ENCODE data around the gene TRPV2.
A peak's percentile ranks its signal among the peaks of the same experiment; 100 is the strongest.

Gene TRPV2

DNA sequence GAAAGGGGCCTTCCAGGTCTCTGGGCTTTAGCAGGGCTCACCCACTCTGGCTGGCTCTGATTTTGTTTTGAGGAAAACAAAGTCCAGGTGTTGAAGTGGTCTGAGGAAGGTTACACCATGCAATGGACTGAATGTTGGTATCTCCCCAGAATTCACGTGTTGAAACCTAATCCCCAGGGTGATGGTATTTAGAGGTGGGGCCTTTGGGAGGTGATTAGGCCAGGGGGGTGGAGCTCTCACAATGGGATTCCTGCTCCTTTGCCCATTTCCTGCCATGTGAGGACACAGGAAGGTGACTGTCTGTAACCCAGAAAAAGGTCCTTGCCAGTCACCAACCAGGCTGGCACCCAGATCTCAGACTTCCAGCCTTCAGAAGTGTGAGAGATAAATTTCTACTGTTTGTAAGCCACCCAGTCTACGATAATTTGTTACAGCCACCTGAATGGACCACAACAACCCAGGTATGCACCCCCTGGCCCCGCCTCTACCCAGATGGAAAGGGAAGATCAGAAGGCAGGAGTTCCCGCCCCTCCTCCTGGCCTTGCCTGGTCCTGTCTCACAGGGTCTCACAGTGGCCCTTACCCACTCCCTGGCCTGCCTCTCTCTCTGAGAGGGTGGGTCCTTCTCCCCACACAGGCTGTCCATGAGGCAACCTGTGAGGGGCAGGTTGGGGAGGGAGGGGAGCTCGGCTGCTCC is 44.6 kb downstream of the TRPV2 start:
- no peak for DNase-seq

- no peak for DNase-seq
Observed at GRCh38 chr17:16460796-16461605, 45.6 kb downstream of the TRPV2 start.

DNA sequence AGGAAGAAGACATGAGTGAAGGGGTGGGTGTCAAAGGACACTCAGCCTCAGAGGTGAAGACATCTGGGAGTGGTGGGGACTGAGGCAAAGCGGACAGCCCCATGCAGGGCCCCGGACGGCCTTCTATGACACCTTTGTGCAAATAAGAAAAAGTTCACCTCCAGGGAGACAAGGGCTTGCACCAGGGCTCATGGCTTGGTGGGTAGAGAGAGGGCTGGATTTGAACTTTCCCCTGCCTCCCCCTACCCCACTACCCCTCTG is 46.2 kb downstream of the TRPV2 start:
- DNase-seq: no peak

- DNase-seq: no peak
Observed at GRCh38 chr17:16462070-16462864, 46.9 kb downstream of the TRPV2 start.

DNA sequence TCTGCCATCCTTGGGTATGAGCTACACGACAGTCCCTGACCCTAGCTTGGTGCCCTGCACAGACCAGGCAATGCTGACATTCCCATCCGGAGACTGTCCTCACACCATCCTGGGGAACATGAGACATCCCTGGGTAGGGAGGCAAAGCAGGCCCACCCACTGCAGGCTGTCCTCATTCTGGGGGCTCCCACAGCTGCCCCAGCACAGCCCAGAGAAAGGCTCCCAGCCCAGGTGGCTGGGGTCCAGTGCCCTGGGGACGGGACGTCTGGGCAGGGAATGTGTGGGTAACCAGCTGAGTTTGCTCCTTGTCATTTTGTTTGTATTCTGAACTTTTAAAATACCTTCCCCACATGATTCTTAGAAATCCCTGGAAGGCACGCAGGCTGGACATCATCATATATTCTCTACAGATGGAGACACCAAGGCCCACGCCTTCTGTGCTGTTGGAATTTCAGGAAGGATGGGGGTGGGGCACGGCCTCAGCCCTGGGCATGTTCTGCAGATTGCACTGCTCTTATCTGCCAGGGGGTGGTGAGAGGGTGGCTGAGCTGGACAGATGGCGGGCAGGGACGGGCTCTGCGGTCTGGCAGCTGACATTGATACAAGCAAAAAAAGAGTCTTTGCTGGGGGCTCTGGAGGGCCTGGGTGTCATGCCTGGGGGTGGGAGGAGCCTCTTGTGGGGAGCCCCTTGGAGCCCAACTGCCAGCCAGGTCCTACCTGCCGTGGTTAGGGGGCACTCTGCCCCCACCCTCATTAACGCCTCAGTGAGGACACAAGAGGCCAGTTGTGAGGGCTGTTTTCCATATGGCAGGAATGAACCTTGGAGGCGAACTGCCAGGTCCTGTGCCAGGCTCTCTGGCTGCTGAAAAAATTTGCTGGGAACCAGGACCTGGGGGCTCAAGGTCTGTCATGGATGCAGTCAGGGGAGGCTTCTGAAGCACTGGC is 48.3 kb downstream of the TRPV2 start:
- DNase-seq: peak; percentile 70

DNA sequence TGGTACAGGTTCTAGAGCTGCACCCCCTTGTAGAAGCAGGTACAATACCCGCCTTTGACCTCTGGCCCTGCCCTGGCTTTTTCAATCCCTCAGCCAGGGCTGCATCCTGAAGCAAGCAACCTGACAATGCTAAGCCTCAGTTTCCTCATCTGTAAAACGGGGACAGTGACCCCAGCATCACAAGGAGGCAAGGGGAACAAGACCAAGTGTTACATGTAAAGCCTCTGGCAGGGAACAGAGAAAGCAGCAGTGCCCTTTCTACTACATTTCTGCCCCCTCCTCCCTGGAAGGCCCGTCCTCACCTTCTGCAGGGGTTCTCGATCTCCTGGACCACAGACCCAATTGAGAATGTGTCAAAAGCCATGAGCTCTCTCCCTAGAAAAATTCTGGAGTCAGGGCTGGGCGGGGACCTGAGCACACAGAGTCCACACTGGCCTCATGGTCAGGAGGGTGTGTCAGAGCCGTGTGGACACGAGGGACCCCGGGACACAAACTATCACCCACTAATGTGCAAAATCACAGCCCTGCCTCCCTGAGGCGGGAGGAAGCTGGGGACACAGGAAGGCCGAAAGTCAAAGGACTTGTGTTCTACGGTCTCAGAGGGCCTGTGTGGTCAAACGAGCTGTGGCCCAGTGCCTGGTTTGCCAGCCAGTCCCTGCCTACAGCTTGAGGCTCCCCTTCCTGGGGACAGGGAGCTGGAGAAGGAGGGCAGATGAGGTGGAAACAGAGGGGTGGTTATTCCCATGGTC is 49.1 kb downstream of the TRPV2 start:
- DNase-seq: no peak

- DNase-seq: no peak
Observed at GRCh38 chr17:16465052-16465312, 49.6 kb downstream of the TRPV2 start.

GRCh38 chr17:16465861-16466338 is 50.5 kb downstream of the TRPV2 start:
- DNase-seq: peak; percentile 55

GRCh38 chr17:16466407-16466806 is 51.0 kb downstream of the TRPV2 start:
- DNase-seq: no peak

DNA sequence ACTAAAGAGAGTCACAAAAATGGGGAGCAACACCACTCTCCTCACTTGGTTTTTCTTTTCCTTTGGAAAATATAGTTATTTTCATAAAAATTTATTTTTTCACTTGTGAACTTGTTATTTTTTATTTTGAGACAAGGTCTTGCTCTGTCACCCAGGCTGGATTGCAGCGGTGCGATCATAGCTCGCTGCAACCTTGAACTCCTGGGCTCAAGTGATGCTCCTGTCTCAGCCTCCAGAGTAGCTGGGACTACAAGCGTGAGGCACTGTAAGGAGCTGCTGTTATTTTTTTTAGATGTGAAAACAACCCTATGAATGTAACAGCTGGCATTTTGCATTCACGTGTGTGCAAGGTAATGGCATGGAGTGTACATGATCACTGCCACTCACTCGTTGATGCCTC is 51.7 kb downstream of the TRPV2 start:
- DNase-seq: no peak

DNA sequence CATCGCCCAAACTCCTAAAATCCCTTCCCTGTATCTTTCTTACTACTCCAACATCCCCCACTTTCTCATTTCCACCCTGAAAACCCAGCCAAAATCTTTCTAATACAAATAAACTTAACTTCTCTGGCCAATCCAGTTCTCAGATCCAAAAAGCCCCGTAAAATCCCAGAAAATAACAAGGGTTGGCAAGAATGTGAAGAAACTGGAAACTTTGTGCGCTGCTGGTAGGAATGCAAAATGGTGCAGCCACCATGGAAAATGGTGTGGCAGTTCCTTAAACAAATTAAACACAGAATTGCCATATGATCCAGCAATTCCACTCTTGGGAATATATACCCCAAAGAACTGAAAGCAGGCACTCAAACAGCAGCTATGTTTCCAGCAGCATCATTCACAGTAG is 52.5 kb downstream of the TRPV2 start:
- no peak for DNase-seq

DNA sequence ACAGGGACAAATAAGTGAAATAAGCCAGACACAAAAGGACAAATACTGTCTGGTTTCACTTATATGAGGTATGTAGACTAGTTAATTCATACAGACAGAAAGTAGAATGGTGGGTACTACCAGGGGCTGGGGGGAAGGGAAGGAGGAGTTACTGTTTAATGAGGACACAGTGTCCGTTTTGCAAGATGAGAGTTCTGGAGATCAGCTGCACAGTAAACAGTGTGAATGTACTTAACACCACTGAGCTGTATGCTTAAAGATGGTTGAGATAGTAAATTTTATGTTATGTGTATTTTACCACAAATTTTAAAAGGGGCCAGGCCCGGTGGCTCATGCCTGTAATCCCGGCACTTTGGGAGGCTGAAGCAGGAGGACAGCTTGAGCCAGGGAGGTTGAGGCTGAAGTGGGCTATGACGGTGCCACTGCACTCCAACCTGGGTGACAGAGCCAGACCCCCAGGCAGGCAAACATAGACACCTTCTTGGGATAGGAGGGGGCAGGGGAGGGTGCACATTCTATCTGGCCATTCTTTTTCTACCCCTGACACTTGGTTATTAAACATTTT is 53.1 kb downstream of the TRPV2 start:
- no peak for DNase-seq

DNA sequence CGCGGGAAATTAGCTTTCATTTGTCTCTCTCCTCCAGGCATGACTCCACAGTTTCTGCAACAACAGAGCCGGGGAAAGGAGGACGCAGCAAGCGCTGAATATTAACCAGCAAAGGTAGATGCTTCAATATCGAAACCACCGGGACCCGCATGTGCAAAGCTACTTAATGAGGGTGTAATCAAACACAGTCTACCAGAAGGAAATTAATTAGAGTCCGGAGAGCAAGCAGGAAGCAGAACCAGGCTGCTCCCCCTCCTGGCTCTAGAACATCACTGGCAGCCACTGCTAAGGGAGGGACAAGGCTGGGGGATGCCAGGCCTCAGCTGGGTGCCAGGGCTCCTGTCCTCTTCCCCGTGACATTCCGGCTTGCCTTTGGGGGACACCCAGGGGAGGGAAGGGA is 54.9 kb downstream of the TRPV2 start:
- peak; percentile 63 for DNase-seq

DNA sequence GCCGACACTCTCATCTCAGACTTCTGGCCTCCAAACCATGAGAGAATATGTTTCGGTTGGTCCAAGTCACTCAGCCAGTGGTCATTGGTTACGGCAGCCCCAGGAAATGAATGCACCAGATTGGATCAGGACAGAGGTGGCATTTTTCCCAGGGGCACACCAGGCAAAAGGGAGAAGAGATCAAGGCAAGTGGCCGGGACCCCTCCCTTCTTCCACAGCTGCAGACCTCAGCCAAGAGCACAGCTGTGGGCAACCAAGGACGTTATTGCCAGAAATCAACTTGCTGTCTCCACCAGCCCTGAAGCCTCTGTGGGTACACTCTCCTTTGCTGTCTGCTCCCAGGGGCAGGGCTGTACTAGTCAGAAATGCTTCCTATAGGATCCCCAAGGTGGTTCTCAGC is 55.9 kb downstream of the TRPV2 start:
- DNase-seq: no peak

DNA sequence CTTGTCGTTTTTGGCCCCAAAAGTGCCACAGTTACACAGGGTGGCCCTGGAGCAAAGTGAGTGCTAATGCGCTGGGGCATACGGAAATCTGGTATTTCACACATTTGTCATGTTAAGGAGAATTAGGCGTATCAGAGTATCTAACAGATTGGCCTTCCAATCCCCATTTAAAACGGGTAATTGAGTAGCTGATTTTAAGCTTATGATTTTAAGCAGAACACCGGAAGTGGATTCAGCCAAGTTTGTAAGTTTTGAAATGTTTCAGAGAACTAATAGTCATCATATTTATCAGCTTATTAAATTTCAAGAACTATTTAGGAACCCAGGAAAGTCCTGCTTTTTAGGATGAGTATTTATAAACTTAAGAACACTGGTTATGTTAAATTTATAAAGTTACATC is 57.2 kb downstream of the TRPV2 start:
- DNase-seq: no peak

- DNase-seq: no peak
Observed at GRCh38 chr17:16473044-16474011, 58.0 kb downstream of the TRPV2 start.

DNA sequence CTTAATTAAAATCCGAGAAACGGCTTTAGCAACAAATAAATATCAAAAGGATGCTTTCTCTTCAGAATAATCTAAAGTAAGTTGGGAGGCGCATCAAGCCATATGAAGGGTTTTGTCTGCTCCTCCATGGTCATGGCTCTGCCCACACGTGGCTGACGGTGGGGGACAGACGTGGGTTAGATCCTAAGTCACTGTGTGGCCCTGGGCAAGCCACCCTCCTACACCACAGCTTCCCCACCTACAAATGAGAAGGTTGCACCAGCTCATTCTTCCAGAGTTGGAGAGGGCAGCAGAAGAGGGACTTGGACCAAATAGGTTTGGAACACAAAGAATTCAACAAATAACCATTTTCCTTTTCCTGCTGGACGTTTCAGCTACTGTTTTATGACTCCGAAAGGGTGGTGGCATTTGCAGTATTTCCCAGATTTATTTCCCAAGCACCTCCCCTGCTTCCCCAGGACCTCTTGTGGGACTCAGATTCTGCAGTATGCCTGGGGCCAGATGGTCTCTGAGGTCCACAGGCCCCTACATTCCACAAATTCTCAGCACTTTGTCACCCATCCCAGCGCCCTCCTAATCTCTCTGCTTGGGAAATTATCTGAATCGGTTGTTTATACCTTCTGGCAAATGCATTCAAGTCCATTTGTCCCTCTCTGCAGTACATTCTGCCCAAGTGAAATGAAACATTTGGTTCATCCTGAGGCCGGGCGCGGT is 58.8 kb downstream of the TRPV2 start:
- no peak for DNase-seq

DNA sequence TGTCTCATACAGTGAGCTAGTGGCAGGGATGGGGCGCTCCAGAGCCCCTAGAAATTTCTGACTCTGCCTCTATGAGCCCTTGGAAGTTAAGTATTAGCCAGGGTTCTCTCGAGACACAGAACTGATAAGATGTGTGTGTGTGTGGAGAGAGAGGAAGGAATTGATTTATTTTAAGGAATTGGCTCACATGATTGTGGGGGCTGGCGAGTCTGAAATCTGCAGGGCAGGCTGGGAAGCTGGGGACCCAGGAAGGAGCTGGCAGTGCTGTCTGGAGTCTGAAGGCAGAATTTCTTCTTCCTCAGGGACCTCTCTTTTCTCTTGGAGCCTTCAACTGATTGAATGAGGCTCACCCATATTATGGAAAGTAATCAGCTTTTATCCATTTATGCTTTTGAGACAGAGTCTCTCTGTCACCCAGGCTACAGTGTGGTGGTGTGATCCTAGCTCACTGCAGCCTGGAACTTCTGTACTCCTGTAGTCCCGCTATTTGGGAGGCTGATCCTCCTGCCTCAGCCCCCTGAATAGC is 59.9 kb downstream of the TRPV2 start:
- no peak for DNase-seq

DNA sequence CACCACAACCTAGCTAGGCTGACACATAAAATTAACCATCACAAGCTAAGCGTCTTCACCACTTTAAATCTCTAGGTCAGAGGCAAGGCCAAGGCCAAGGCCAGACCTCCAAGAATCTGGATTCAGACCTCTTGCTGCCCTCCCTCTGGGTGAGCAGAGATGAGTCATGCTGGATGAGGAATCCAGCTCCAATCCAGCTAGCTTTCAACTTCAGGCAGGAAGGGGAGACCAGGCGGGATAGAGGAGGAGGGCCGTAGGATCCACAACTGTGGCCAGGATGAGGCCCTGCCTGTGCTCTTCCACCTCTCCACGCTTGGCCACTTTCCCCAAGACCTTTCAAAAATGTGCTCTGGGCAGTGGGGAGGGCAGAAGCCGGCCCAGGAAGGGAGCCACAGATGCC is 61.9 kb downstream of the TRPV2 start:
- DNase-seq: no peak

GRCh38 chr17:16477666-16478065 is 62.3 kb downstream of the TRPV2 start:
- DNase-seq: no peak

All from NCI-H2029 (cell line).